ENCODE measurements around the gene LHX6.

DNA sequence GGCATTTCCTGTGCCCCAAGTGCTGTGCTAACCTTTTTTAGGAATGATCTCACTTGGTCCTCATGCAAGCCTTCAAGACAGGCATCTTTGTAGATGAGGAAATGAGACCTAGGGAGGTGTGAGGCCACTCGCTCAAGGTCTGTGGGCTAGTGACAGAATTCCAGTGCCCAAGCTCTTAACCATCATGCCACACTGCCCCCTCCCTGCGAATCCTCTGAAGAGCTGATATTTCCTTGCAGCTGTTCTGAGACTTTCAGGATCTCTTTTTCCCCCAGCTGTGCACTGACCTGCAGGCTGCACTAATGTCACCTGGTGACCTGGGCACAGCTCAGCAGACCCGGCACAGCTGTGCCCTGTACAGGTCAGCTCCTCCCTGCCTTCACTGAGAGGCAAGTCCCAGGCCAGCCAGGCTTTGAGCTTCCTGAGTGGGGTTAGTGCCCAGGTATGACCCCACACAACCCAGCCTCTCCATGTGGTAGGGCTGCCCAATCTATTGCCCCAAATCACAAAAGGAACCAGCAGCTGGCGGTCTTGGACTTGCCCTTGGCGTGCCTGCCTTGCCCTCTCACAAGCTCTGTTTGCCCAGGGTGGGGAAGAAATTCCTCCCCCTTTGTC lies 36.4 kb downstream of the LHX6 start:
- TF ChIP-seq, protein P1, sequence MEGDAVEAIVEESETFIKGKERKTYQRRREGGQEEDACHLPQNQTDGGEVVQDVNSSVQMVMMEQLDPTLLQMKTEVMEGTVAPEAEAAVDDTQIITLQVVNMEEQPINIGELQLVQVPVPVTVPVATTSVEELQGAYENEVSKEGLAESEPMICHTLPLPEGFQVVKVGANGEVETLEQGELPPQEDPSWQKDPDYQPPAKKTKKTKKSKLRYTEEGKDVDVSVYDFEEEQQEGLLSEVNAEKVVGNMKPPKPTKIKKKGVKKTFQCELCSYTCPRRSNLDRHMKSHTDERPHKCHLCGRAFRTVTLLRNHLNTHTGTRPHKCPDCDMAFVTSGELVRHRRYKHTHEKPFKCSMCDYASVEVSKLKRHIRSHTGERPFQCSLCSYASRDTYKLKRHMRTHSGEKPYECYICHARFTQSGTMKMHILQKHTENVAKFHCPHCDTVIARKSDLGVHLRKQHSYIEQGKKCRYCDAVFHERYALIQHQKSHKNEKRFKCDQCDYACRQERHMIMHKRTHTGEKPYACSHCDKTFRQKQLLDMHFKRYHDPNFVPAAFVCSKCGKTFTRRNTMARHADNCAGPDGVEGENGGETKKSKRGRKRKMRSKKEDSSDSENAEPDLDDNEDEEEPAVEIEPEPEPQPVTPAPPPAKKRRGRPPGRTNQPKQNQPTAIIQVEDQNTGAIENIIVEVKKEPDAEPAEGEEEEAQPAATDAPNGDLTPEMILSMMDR (IDR thresholded peaks at IDR 0.05; ENCODE audit: low read depth, low read length), result no peak
- no peak for TF ChIP-seq EZH2phosphoT487 (IDR thresholded peaks at IDR 0.05; ENCODE audit: low read depth)

Measured in OCI-LY3 (cell line).